ENCODE measurements around the gene ABCD2. TPM values are rescaled to one million over a fixed set of nuclear protein-coding genes. Genes with fewer than 3 reads are reported as not detected.
"Not testable (repeated sequence)": the region's sequence is repeated elsewhere in the genome, so short reads cannot be mapped to it uniquely, and the experiment has no call there.

The ABCD2 gene
- total RNA-seq, 1 experiment from 2014 or later = under 0.01 TPM

DNA sequence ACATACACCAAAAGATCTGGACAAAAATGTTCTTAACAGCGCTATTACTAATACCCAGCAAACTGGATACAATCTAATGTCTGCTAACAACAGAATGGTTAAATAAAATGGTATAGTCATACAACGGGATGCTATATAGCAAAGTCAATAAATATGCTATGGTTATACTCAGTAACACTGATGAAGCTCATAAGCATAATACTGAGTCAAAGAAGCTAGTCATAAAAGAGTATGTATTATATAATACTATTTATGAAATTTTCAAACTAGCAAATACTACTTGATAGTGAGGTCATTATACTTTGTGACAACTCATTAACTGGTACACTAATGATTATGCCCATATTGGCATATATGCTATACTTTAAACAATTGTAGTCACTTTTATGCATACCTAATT, 7.4 kb downstream of the ABCD2 start:
- DNase-seq (ENCODE audit: low read depth) = no peak

DNA sequence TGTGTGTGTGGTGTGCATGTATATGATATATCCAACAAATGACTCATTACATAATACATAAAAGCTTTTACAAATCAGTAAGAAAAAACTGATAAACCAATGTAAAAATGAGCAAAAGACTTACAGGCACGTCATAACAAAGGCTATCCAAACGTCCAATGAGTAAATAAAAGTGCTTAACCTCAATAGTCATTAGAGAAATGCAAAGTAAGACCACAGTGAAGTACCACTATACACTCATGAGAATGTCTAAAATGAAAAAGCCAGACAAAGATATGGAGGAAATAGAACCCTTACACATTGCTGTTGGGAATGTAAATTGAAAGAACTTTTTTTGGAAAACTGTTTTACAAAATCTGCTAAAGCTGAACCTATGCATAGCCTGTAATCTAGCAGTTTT, 7.8 kb downstream of the ABCD2 start:
- no peak for DNase-seq (ENCODE audit: low read depth)

DNA sequence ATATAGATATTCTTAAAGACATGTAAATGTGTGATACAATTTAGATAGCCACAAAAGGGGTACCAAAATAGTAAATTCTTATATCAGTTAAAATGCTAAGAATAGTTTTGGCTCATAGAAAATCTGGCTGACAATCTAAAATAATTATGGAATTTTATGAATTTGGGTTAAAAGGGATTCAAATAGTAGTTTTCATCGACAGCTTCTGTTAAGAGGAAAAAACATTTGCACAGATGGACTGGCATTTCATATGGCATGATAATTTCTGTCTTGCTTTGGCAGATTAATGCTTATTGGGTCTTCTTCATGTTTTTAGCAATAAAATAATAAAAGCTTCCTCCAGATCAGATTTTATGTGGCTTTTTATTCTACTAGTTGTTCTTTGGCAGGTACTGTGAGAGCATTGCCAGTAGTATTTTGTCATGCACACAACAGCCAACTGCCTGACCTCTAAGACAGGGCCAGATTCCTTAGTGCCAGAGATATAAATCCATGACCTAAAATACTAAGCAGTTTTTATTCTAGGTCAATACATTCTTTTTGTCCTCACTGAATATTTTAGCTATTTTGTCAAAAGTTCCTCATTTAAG, 9.1 kb downstream of the ABCD2 start:
- no peak for DNase-seq (ENCODE audit: low read depth)

DNA sequence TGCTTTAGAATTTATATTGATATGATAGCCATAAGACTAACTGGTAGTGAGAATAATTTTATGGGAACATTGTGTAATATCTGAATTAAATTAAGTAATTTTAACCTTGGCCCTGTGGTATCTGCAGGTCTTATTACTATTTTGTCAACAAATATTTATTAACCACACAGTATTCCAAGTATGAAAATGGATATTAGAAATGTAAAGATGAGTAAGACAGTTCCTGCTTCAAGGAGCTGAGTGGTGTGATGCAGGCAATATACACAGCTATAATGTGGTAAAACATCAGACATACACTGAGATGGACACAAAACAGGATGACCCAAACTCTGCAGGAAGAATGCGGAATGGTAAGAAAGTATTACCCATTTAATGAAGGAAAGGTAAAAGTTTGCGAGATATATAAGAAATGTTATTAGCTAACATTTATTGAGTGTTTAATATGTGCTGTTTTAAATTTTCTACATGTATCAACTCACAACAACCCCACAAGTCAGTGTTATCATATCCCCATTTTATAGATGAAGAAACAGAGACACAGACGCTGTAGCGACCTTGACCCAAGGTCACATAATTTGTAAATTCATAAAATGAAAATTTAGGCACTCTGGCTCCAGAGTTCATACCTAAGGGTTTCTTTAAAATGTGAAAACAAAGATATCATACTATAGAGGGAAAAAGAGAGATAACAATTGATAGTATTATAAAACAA, 12.7 kb downstream of the ABCD2 start:
- no peak for DNase-seq (ENCODE audit: low read depth)

GRCh38 chr12:39605996-39606395, 13.6 kb downstream of the ABCD2 start:
- DNase-seq (ENCODE audit: low read depth) = peak; percentile 28

DNA sequence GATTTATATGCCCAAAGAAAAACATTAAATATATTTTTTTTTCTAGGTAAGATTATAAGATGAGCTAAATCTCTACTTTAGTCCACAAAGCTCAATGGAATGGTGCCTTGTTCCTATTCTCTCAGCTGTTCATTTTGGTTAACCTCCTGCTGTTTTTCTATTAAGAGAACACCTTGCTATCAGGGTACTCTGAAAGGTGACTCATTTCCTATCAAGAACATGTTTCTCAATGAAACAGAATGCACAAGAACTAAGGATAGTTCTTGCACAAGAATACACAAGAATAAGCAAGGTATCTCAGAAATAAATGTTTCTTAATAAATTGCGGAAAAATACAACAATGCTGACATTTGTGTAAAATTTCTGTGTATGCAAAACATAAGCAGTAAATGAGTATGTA, 14.1 kb downstream of the ABCD2 start:
- no peak for DNase-seq (ENCODE audit: low read depth)

GRCh38 chr12:39603065-39603464, 16.5 kb downstream of the ABCD2 start:
- DNase-seq (ENCODE audit: low read depth) = no peak

- not testable (repeated sequence) for DNase-seq (ENCODE audit: low read depth)
These were observed 17.7 kb downstream of the ABCD2 start for GRCh38 chr12:39601951-39602350.

DNA sequence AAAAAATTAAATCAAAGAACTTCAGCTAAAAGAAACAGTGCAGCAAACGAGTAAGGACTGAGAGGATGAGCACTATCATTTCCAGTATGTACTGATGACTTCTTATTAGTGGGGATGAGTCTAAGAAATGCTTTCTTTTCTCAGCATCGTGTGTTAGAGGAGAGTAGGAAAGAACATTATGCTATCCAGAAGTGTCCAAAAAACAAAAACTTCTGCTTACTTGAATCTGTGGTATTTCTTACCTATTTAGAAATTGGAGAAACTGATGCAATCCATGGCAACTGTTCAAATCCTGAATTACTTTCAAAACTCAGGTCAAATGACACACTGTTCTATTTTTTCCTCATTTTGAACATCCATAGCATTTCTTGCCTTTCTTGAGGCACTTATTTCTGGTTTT, 23.7 kb downstream of the ABCD2 start:
- DNase-seq (ENCODE audit: low read depth) = no peak

DNA sequence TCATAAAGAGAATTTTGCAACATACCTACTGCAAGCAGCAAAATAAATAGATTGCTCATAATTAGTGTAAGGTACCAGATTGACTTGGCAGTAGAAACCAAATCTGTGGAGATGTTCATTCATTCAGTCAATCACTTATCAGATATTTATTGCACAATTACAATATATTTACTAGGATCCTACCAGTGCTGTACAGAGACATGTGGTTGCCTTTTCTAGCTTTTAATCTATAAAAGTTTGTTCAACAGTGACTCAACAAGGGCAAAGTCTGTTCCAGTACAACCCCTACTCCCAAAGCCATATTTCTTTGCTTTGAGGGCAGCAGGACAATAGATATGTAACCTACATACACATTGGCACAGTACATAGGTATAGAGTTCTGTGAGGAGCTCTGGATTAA, 27.3 kb downstream of the ABCD2 start:
- DNase-seq (ENCODE audit: low read depth) = no peak

DNA sequence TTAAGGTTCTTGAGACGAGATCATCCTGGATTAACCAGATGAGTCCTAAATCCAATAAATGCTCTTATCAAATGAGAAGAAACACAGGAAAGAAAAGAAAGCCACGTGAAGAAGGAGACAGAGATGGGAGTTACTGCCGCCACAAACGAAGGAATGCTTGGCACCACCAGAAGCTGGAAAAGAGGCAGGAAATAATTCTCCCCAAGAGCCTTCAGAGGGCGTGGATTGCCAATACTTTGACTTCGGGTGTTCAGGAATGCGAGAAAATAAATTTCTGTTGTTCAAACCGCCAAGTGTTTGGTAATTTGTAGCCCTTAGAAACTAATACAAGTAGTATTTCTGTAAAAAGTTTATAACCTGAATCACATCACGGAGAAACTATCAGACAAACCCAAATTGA, 31.3 kb downstream of the ABCD2 start:
- DNase-seq (ENCODE audit: low read depth) = no peak

DNA sequence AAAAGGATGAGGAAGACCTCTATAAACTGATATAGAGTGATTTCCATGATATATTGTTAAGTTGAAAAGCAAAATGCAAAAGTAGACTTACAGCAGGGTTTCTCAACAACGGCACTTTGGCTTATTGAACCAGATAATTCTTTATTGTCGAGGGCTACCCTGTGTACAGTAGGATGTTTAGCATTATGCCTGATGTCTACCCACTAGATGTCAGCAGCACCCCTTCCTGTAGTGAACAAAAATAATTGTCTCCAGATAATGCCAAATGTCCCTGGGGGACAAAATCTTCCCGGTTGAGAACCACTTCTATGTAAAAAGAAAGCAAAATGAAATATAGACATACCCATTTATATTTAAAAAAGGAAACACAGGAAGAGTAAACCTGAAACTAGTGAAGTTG, 32.4 kb downstream of the ABCD2 start:
- peak; percentile 8 for DNase-seq (ENCODE audit: low read depth)

- DNase-seq (ENCODE audit: low read depth) = no peak
These were observed 32.8 kb downstream of the ABCD2 start for GRCh38 chr12:39586816-39587215.

DNA sequence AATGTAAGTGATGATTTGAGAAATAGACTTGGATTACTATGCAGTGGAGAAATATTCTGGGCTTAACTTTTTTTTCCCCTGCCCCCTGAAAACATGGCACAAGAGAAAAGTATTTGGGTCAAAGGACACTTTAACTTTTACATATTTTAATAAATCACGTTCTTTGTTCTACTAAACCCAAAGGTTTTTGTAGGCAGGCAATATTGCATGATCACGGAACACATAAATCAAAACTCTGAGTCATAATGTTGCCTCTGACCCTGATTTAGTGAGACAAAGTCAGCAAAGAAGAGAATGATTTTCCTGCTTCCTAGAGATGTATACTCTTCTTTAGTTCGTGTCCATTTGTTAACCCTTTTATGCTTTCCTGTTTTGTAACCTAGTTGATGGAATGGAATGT, 38.0 kb downstream of the ABCD2 start:
- peak; percentile 7 for DNase-seq (ENCODE audit: low read depth)

DNA sequence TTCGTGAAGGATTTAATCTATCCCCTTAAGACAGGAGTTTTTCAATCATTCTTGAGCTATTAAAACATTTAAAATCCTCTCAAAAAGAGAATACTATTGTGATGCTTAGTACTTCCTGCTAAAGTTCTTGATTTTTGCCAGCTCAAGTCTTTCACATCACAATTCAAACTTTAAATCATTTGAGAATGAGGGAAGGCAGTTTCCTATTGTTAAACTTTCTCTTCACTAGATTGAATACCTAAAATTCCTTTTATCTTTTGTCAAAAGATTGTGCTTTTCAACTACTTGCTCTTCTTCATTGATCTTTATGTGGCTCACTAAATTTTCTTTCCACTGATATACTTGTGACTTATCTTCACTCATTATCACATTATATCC, 44.1 kb downstream of the ABCD2 start:
- DNase-seq (ENCODE audit: low read depth) = no peak

DNA sequence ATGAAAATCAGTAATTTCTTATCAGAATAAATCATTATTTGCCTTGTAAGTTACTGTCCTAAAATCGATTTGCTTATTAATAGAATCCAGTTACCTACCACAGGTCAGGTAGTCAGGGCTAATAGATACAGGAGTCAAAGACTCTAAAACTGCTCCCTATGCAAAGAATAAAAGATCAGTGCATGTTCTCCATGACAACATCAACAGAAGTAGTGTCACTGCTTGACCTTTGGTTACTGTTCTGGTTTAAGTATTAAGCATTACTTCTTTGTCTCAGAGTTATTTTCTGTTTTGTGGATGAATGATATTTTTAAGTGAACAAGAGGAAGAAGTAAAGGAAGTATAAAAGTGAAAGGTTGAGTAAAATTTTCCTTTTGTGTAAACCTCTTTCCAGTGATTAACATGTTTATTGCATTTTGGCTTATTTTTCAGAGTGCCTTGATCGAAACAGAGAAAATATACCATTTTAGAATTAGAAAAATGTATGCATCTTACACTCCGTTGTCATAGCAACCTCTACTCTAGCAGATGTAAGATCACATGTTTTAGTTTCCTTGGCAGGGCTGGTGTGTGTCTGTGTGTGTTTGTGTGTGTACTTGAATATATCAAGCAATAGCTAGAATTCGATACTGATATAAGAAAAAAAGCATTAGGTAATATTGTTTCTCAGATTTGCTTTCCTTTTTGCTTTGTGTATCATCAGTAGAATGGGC, 44.7 kb downstream of the ABCD2 start:
- no peak for DNase-seq (ENCODE audit: low read depth)

- no peak for DNase-seq (ENCODE audit: low read depth)
These were observed 45.2 kb downstream of the ABCD2 start for GRCh38 chr12:39574378-39574777.

GRCh38 chr12:39573971-39574370, 45.6 kb downstream of the ABCD2 start:
- no peak for DNase-seq (ENCODE audit: low read depth)

GRCh38 chr12:39572551-39572950, 47.1 kb downstream of the ABCD2 start:
- DNase-seq (ENCODE audit: low read depth) = no peak

DNA sequence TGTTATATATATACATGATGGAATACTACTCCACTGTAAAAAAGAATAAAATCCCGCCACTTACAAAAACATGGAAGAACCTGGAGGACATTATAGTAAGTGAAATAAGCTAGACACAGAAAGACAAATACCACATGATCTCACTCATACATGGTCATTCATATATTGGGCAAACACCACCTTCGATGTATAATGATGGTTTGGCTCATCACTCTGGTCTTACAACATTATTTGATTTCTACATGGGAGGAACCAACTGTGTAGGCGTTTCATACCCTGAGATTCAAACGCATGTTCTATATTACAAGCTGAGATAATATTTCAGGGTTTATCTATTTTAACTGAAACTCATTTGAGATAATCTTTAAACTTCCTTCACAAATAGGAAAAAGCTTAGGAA, 48.3 kb downstream of the ABCD2 start:
- no peak for DNase-seq (ENCODE audit: low read depth)

DNA sequence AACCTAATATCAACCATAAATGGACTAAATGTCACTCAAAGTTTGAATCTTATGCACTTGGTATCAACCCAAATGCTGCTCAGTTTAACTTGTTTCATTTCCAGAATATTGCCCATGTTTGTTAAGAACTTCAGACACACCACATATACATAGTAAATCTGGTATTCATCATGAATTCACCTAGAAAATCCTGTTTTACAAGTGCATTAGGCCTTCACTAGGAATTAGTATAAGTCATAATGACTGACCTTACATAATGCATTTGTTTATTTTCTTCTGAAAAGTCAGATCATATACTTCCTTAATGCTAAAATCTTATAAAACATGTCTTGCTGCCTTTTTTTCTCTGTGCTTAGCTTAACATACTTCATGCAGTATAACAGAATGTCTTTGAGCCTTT, 66.1 kb downstream of the ABCD2 start:
- no peak for DNase-seq (ENCODE audit: low read depth)

DNA sequence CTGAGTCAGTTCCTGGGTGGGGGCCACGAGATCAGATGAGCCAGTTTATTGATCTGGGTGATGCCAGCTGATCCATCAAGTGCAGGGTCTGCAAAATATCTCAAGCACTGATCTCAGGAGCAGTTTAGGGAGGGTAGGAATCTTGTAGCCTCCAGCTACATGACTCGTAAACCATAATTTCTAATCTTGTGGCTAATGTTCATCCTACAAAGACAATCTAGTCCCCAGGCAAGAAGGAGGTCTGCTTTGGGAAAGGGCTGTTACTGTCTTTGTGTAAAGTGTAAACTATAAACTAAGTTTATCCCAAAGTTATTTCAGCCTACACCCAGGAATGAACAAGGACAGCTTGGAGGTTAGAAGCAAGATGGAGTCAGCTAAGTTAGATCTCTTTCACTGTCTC, 75.4 kb downstream of the ABCD2 start:
- peak; percentile 8 for DNase-seq (ENCODE audit: low read depth)

DNA sequence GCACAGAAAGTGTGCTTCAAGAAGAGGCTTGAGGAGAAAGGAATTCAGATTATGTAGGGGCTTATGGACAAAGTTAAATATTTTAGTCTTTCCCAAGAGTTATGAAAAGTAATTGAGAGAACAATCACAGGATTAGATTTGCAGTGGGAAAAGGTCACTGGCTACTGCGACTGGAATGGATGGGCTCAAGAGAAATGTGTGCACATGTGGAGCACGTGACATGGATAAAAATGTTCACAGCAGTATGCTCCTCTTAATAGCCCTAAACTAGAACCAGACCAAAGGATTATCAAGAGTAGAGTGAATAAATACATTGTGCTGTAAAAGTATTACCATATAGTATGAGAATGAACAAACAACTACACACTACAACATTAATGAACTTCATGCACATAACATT, 78.1 kb downstream of the ABCD2 start:
- DNase-seq (ENCODE audit: low read depth) = no peak

All from RPMI7951 (cell line).